H1 (cell line): ENCODE measurements around the gene TBC1D22A. TPM values are rescaled to one million over a fixed set of nuclear protein-coding genes. Genes with fewer than 3 reads are reported as not detected.

ENCODE experiments used
- HDAC2 ChIP-seq, 2 experiments: fragments of 300-600 bp in 1 of 2; sonication (generic) in 1 of 2; IDR thresholded peaks; 2 replicates each; pipeline ENCODE4 v1.6.1; 2011 to 2012; ENCODE audit warnings: low read depth in 2 of 2, low read length in 2 of 2, mild to moderate bottlenecking in 2 of 2, moderate library complexity in 2 of 2, borderline replicate concordance in 1 of 2, inconsistent platforms in 1 of 2
- NRF1 ChIP-seq: IDR thresholded peaks from 2 replicates; pipeline ENCODE4 v1.6.1; 2011; ENCODE audit warnings: mild to moderate bottlenecking, low read depth, low read length, improper control_type of control experiment
- polyA plus RNA-seq, 7 experiments: library from polyadenylated mRNA; depleted of rRNA in 3 of 7; stranded (reverse) in 5 of 7; unstranded in 2 of 7; fragments of >200 nt in 5 of 7; fragments of 200-250 nt in 2 of 7; gene quantifications; 1 replicate in 5 of 7; 2 replicates in 1 of 7; 4 replicates in 1 of 7; pipeline versions ENCODE4 v1.2.1 to v1.2.3, GENCODE V29; 2011 to 2013; ENCODE audit warnings: missing spikeins in 2 of 7, mixed read lengths in 2 of 7
- total RNA-seq: library from RNA; stranded (reverse); fragmentation: NEBNext Ultra II Directional; extraction: Animal tissue kit (Norgen Biotek cat#: 25700); gene quantifications from 2 replicates; pipeline ENCODE4 v1.2.1, GENCODE V29; 2021
- TF ChIP-seq, protein P1 (sequence below): fragments of 300-600 bp; sonication (generic); IDR thresholded peaks from 2 replicates; pipeline ENCODE4 v1.7.1; 2012; ENCODE audit warnings: low read length, moderate library complexity, mild to moderate bottlenecking, inconsistent platforms; ENCODE audit not compliant: insufficient replicate concordance
- TF ChIP-seq, protein P2 (sequence below), 3 experiments: IDR thresholded peaks; 1 replicate in 2 of 3; 2 replicates in 1 of 3; pipeline versions ENCODE4 v1.5.1 to v1.6.1; 2011; ENCODE audit warnings: low read length in 3 of 3, mild to moderate bottlenecking in 3 of 3, inconsistent platforms in 2 of 3, low read depth in 1 of 3, moderate library complexity in 1 of 3; ENCODE audit not compliant: insufficient read depth in 1 of 3; ENCODE audit errors: control extremely low read depth in 1 of 3

The TBC1D22A gene
- total and polyA plus RNA-seq, 2 of the 8 experiments (the other 6 are each of a cell fraction or from before 2014, with no cell fraction given), result 11.9 to 18.4 TPM

DNA sequence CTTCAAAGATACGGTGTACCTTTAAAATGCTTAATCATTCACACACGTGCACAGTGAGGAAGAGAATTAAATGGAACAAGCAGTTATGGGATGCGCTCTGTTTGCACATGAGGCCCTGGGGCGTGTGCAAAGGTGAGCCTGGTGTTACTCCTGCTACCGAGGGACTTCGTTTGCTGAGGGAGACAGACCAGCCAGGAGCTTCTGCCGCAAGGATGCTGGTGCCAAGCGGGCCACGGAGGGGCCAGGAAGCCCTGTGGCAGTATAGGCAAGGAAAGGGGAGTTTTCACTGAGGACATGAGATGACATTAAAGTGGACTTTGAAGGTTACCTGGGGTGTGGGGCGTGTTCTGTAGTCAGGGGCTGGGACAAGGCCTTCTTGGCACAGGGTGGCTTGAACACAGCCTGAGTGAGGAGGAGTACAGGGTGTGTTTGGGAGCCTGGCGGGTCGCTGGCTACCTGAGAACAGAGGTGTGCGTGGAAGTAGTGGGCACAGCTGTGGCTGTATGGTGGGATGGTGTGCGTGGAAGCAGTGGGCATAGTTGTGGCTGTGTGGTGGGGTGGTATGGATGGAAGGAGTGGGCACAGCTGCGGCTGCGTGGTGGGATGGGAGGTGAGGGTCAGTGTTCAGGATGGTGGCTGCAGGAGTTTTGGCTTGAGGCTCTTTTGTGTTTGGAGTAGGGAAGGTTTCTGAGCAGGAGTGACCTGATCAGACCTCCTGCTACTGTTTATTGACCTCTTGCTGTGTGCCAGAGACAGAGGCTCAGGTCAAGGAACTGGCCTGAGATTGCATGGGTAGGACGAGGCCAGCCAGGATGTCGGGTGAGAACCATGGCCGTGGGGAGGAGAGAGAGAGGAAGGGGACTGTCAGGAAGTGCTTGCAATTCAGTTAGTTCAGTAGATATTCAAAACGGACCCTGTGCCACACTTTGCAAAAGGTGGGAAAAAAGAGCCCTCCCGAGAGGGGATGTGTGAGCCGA is 13.7 kb downstream of the TBC1D22A start (continued):
- TF ChIP-seq, protein P1, sequence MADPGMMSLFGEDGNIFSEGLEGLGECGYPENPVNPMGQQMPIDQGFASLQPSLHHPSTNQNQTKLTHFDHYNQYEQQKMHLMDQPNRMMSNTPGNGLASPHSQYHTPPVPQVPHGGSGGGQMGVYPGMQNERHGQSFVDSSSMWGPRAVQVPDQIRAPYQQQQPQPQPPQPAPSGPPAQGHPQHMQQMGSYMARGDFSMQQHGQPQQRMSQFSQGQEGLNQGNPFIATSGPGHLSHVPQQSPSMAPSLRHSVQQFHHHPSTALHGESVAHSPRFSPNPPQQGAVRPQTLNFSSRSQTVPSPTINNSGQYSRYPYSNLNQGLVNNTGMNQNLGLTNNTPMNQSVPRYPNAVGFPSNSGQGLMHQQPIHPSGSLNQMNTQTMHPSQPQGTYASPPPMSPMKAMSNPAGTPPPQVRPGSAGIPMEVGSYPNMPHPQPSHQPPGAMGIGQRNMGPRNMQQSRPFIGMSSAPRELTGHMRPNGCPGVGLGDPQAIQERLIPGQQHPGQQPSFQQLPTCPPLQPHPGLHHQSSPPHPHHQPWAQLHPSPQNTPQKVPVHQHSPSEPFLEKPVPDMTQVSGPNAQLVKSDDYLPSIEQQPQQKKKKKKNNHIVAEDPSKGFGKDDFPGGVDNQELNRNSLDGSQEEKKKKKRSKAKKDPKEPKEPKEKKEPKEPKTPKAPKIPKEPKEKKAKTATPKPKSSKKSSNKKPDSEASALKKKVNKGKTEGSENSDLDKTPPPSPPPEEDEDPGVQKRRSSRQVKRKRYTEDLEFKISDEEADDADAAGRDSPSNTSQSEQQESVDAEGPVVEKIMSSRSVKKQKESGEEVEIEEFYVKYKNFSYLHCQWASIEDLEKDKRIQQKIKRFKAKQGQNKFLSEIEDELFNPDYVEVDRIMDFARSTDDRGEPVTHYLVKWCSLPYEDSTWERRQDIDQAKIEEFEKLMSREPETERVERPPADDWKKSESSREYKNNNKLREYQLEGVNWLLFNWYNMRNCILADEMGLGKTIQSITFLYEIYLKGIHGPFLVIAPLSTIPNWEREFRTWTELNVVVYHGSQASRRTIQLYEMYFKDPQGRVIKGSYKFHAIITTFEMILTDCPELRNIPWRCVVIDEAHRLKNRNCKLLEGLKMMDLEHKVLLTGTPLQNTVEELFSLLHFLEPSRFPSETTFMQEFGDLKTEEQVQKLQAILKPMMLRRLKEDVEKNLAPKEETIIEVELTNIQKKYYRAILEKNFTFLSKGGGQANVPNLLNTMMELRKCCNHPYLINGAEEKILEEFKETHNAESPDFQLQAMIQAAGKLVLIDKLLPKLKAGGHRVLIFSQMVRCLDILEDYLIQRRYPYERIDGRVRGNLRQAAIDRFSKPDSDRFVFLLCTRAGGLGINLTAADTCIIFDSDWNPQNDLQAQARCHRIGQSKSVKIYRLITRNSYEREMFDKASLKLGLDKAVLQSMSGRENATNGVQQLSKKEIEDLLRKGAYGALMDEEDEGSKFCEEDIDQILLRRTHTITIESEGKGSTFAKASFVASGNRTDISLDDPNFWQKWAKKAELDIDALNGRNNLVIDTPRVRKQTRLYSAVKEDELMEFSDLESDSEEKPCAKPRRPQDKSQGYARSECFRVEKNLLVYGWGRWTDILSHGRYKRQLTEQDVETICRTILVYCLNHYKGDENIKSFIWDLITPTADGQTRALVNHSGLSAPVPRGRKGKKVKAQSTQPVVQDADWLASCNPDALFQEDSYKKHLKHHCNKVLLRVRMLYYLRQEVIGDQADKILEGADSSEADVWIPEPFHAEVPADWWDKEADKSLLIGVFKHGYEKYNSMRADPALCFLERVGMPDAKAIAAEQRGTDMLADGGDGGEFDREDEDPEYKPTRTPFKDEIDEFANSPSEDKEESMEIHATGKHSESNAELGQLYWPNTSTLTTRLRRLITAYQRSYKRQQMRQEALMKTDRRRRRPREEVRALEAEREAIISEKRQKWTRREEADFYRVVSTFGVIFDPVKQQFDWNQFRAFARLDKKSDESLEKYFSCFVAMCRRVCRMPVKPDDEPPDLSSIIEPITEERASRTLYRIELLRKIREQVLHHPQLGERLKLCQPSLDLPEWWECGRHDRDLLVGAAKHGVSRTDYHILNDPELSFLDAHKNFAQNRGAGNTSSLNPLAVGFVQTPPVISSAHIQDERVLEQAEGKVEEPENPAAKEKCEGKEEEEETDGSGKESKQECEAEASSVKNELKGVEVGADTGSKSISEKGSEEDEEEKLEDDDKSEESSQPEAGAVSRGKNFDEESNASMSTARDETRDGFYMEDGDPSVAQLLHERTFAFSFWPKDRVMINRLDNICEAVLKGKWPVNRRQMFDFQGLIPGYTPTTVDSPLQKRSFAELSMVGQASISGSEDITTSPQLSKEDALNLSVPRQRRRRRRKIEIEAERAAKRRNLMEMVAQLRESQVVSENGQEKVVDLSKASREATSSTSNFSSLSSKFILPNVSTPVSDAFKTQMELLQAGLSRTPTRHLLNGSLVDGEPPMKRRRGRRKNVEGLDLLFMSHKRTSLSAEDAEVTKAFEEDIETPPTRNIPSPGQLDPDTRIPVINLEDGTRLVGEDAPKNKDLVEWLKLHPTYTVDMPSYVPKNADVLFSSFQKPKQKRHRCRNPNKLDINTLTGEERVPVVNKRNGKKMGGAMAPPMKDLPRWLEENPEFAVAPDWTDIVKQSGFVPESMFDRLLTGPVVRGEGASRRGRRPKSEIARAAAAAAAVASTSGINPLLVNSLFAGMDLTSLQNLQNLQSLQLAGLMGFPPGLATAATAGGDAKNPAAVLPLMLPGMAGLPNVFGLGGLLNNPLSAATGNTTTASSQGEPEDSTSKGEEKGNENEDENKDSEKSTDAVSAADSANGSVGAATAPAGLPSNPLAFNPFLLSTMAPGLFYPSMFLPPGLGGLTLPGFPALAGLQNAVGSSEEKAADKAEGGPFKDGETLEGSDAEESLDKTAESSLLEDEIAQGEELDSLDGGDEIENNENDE, result no peak
- no peak for TF ChIP-seq HDAC2 (IDR thresholded peaks at IDR 0.05; ENCODE audit: borderline replicate concordance in 1 of 2, low read depth in 2 of 2, low read length in 2 of 2)
- TF ChIP-seq NRF1, result no peak
- TF ChIP-seq, protein P2, sequence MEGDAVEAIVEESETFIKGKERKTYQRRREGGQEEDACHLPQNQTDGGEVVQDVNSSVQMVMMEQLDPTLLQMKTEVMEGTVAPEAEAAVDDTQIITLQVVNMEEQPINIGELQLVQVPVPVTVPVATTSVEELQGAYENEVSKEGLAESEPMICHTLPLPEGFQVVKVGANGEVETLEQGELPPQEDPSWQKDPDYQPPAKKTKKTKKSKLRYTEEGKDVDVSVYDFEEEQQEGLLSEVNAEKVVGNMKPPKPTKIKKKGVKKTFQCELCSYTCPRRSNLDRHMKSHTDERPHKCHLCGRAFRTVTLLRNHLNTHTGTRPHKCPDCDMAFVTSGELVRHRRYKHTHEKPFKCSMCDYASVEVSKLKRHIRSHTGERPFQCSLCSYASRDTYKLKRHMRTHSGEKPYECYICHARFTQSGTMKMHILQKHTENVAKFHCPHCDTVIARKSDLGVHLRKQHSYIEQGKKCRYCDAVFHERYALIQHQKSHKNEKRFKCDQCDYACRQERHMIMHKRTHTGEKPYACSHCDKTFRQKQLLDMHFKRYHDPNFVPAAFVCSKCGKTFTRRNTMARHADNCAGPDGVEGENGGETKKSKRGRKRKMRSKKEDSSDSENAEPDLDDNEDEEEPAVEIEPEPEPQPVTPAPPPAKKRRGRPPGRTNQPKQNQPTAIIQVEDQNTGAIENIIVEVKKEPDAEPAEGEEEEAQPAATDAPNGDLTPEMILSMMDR (IDR thresholded peaks at IDR 0.05; ENCODE audit: control extremely low read depth in 1 of 3, insufficient read depth in 1 of 3, low read depth in 1 of 3, low read length in 3 of 3), result no peak
